H1 (cell line): Measurements from ENCODE around the gene POMP. TPM values are rescaled to one million over a fixed set of nuclear protein-coding genes. Genes with fewer than 3 reads are reported as not detected.

ENCODE experiments used
- ASH2L ChIP-seq: fragments of 200-600, 300-600 bp; sonication (generic); IDR thresholded peaks from one replicate; pipeline ENCODE4 v1.7.1; 2017; ENCODE audit warnings: low read length
- BACH1 ChIP-seq: IDR thresholded peaks from 2 replicates; pipeline ENCODE4 v1.6.1; 2012; ENCODE audit warnings: low read length, improper control_type of control experiment
- BRCA1 ChIP-seq: IDR thresholded peaks from 2 replicates; pipeline ENCODE4 v1.6.1; 2012; ENCODE audit warnings: low read depth, low read length, improper control_type of control experiment
- CBX8 ChIP-seq: fragments of 300-800, 300-1000 bp; sonication (generic); IDR thresholded peaks from 2 replicates; pipeline ENCODE4 v1.7.1; 2016; ENCODE audit warnings: low read depth, low read length, borderline replicate concordance
- CEBPB ChIP-seq: IDR thresholded peaks from 2 replicates; pipeline ENCODE4 v1.6.1; 2012; ENCODE audit warnings: low read depth, low read length
- E2F6 ChIP-seq: IDR thresholded peaks from 2 replicates; pipeline ENCODE4 v1.6.1; 2012; ENCODE audit warnings: inconsistent platforms
- GABPA ChIP-seq: IDR thresholded peaks from 2 replicates; pipeline ENCODE4 v1.6.1; 2011; ENCODE audit warnings: mild to moderate bottlenecking, low read length, moderate library complexity, borderline replicate concordance; ENCODE audit not compliant: insufficient read depth
- GTF2F1 ChIP-seq: IDR thresholded peaks from 2 replicates; pipeline ENCODE4 v1.6.1; 2012; ENCODE audit warnings: low read depth, low read length, improper control_type of control experiment, borderline replicate concordance
- KDM4A ChIP-seq: IDR thresholded peaks from one replicate; pipeline ENCODE4 v1.7.1; 2012; ENCODE audit warnings: low read depth, mild to moderate bottlenecking, moderate library complexity, low read length, inconsistent platforms; ENCODE audit not compliant: severe bottlenecking
- MAX ChIP-seq: IDR thresholded peaks from 2 replicates; pipeline ENCODE4 v1.6.1; 2012; ENCODE audit warnings: inconsistent platforms
- NANOG ChIP-seq: IDR thresholded peaks from 2 replicates; pipeline ENCODE4 v1.6.1; 2011; ENCODE audit warnings: low read length, low read depth, mild to moderate bottlenecking, inconsistent platforms; ENCODE audit not compliant: insufficient read depth, poor library complexity, severe bottlenecking
- NRF1 ChIP-seq: IDR thresholded peaks from 2 replicates; pipeline ENCODE4 v1.6.1; 2011; ENCODE audit warnings: mild to moderate bottlenecking, low read depth, low read length, improper control_type of control experiment
- PHF8 ChIP-seq: fragments of 200-600 bp; sonication (generic); conservative IDR thresholded peaks from 2 replicates; pipeline ENCODE4 v1.7.1; 2012; ENCODE audit warnings: low read depth, mild to moderate bottlenecking, inconsistent platforms, low read length, moderate library complexity
- RNF2 ChIP-seq: fragments of 200-900, 300-1000 bp; sonication (generic); IDR thresholded peaks from 2 replicates; pipeline ENCODE4 v1.7.1; 2016; ENCODE audit warnings: borderline replicate concordance, low read depth, mild to moderate bottlenecking, antibody characterized with exemption, low read length; ENCODE audit not compliant: poor library complexity, severe bottlenecking; ENCODE audit errors: missing control alignments
- SIRT6 ChIP-seq: IDR thresholded peaks from one replicate; pipeline ENCODE4 v1.7.1; 2012; ENCODE audit warnings: low read length, inconsistent platforms
- SP1 ChIP-seq: IDR thresholded peaks from 2 replicates; pipeline ENCODE4 v1.6.1; 2011; ENCODE audit warnings: low read depth, low read length
- SP4 ChIP-seq: IDR thresholded peaks from 2 replicates; pipeline ENCODE4 v1.6.1; 2012; ENCODE audit warnings: low read length, inconsistent platforms
- SRF ChIP-seq: IDR thresholded peaks from 2 replicates; pipeline ENCODE4 v1.6.1; 2011; ENCODE audit warnings: mild to moderate bottlenecking, low read depth, low read length, moderate library complexity
- SUZ12 ChIP-seq: fragments of 200-600 bp; sonication (generic); IDR thresholded peaks from 2 replicates; pipeline ENCODE4 v1.6.1; 2012; ENCODE audit warnings: mild to moderate bottlenecking, inconsistent platforms, low read length, moderate library complexity, mixed read lengths
- TAF7 ChIP-seq: optimal IDR thresholded peaks from 2 replicates; pipeline ENCODE3; 2011; ENCODE audit warnings: low read depth, mild to moderate bottlenecking, inconsistent platforms, low read length, moderate library complexity, borderline replicate concordance
- TCF12 ChIP-seq: IDR thresholded peaks from 2 replicates; pipeline ENCODE4 v1.6.1; 2011; ENCODE audit warnings: low read depth, mild to moderate bottlenecking, low read length
- TEAD4 ChIP-seq: IDR thresholded peaks from 2 replicates; pipeline ENCODE4 v1.6.1; 2012; ENCODE audit warnings: low read depth, low read length, inconsistent platforms, mixed read lengths
- ZNF274 ChIP-seq: IDR thresholded peaks from 2 replicates; pipeline ENCODE4 v1.7.0; 2012; ENCODE audit warnings: low read length, borderline replicate concordance; ENCODE audit errors: extremely low read depth
- polyA plus RNA-seq, 7 experiments: library from polyadenylated mRNA; depleted of rRNA in 3 of 7; stranded (reverse) in 5 of 7; unstranded in 2 of 7; fragments of >200 nt in 5 of 7; fragments of 200-250 nt in 2 of 7; gene quantifications; 1 replicate in 5 of 7; 2 replicates in 1 of 7; 4 replicates in 1 of 7; pipeline versions ENCODE4 v1.2.1 to v1.2.3, GENCODE V29; 2011 to 2013; ENCODE audit warnings: missing spikeins in 2 of 7, mixed read lengths in 2 of 7
- total RNA-seq: library from RNA; stranded (reverse); fragmentation: NEBNext Ultra II Directional; extraction: Animal tissue kit (Norgen Biotek cat#: 25700); gene quantifications from 2 replicates; pipeline ENCODE4 v1.2.1, GENCODE V29; 2021

The POMP gene
- total and polyA plus RNA-seq, 2 of the 8 experiments (the other 6 are each of a cell fraction or from before 2014, with no cell fraction given) = 38.4 to 115 TPM

GRCh38 chr13:28636677-28637317 lies 22.1 kb upstream of the POMP start (continued):
- no peak for TF ChIP-seq SUZ12
- TF ChIP-seq SRF = no peak
- TF ChIP-seq NRF1 = no peak
- TF ChIP-seq BRCA1 = no peak
- no peak for TF ChIP-seq BACH1
- no peak for TF ChIP-seq SP1
- no peak for TF ChIP-seq PHF8
- TF ChIP-seq E2F6 = no peak
- TF ChIP-seq CEBPB = peak; percentile 45; the same call in 1 of the 2 replicates
- TF ChIP-seq ZNF274 = no peak
- no peak for TF ChIP-seq SIRT6
- no peak for TF ChIP-seq TCF12
- TF ChIP-seq RNF2 = no peak
- TF ChIP-seq TAF7 = no peak
- TF ChIP-seq NANOG = no peak
- no peak for TF ChIP-seq GTF2F1
- no peak for TF ChIP-seq SP4
- TF ChIP-seq CBX8 = no peak
- TF ChIP-seq ASH2L = no peak
- TF ChIP-seq KDM4A = no peak
- TF ChIP-seq GABPA = no peak
- no peak for TF ChIP-seq TEAD4
- 0 out of 2 replicates have a peak, but pooled peaks have one; percentile 16 for TF ChIP-seq MAX
